GM12874 (cell line): Measurements from ENCODE around the gene CANT1.
A peak's percentile ranks its signal among the peaks of the same experiment; 100 is the strongest.

Experiments
- TF ChIP-seq, protein P1 (sequence below): IDR thresholded peaks from 2 replicates; pipeline ENCODE4 v1.5.1; 2011; ENCODE audit warnings: low read depth, mild to moderate bottlenecking, control low read depth, low read length, moderate library complexity; ENCODE audit not compliant: insufficient read depth

Gene CANT1

DNA sequence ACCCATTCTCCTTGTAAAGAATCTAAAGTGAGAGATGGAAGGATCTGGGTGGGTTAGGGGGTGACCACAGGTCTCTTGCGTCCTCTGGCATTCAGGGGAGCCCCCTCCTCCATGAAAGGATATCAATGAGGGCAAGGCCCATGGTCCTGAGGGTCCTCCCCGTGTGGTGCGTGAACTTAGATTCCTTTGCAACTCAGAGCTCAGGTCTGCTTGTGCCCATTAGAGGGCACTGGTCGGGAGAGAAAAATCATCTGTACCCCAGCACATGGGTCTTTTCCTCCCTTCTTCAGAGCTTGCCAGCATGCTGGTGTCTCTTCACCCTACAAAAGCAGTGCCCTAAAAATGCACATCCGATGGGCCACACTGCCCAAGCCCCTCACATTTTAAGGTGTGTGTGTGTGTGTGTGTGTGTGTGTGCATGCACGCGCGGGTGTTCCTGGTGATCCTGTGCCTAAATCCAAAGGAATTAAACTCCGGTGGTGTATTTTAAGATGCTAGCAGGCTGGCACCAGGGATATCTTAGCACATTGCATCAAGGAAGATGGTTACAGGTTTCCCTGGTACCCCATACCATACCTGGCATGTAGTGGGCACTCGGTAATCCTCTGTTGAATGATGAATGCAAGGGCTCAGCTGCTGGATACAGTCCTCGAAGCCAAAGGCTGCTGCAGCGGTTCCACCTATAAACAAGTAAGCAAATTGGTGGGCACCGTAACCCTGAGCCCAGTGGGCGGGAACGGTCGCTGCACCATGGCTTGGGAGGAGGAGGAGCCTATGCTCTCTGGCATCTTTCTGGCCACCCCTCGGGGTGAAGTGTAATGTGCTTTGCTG is 19.1 kb upstream of the CANT1 start:
- TF ChIP-seq, protein P1, sequence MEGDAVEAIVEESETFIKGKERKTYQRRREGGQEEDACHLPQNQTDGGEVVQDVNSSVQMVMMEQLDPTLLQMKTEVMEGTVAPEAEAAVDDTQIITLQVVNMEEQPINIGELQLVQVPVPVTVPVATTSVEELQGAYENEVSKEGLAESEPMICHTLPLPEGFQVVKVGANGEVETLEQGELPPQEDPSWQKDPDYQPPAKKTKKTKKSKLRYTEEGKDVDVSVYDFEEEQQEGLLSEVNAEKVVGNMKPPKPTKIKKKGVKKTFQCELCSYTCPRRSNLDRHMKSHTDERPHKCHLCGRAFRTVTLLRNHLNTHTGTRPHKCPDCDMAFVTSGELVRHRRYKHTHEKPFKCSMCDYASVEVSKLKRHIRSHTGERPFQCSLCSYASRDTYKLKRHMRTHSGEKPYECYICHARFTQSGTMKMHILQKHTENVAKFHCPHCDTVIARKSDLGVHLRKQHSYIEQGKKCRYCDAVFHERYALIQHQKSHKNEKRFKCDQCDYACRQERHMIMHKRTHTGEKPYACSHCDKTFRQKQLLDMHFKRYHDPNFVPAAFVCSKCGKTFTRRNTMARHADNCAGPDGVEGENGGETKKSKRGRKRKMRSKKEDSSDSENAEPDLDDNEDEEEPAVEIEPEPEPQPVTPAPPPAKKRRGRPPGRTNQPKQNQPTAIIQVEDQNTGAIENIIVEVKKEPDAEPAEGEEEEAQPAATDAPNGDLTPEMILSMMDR = no peak

DNA sequence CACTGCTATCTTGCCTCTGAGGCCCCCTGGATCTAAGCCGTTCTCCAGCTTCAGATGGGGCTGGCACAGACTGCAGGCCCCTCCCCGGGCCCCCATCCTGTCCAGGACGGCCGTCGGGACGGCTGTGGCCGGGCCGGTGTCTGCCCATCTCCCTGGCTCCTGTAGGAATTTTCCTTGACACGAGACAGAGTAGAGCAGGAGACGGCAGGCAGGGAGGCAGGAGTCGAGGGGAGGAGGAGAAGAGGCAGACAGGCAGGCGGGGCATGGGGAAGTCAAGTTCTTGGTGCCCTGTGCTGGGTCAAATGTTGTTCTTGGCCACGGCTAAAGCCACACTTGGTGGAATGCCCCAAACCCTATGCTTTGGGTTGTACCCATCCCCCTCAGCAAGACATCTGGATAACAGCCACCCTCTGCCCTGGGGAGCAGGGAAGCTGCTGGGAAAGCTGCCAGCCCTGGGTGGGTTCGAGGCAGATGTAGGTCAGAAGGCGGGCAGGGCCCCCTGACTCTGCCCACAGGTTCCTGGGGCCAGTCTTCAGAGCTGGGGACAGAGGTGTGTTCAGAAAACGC is 18.4 kb upstream of the CANT1 start:
- TF ChIP-seq, protein P1 = no peak

DNA sequence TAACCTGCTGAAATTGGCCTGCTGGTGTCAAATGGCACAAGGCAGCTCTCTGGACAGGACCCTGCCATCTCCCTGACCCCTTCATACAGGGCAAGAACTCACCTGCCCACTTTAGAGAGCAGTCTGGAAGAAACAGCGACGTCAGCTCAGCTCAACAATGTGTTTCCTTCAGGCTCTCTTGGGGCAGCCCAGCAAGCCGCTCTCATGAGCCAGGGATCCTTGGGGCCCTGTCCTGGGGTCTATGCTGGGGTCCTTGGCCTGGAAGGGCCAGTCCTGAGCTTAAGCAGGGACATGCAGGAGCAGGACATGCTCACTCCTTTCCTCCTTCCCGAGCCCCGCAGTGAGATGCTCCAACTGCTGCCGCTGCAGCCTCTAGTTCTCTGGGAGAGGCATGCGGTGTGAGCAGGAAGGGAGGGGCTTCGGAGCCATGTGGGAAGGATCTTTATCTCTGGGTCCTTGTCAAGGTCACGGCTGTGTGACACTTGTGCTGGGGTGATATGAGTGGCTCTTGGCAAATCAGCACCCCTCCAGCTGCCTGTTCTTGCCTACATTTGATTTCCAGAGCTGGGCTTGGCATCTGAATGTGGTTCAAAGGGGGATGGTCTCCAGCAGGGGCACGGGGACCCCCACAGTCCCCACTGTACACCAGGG is 17.8 kb upstream of the CANT1 start:
- TF ChIP-seq, protein P1 = no peak

DNA sequence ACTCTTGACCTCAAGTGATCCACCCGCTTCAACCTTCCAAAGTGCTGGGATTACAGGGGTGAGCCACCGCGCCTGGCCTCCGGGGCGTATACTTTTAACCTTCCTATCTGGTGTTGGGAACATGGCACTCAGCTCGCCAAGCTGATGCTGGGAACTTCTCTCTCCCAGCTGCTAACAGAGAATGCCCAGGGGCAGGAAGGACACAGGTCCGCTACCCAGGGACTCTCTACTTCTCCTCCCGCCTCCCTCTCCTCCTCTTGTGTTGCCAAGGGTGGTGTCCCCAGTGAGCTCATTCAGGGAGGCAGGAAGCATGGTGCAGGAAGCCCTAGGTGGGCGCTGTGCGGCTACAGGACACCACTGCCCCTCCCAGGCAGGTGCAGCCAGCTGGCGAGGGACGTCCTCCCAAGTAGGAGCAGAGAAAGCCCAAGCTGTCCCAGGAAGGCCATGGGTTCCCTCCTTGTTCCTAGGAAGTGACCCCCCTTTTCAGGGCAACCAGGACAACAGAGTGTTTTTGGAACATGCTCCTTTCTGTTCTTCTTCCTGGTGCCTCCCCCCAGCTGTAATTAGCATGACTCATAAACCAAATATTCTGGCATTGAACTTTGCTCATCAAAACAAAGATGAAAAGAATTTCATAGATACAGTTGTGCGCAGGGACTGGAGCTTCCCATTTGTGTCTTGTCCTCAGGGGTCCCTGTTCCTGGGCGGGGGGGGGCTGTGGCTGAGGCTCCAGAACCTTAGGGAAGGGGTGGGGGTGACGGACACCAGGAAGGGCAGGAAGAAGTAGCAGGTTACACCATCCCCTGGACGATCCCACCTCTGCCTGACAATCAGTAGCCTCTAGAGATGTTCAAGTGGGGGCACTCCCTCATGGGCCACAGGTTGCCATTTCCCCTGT is 17.1 kb upstream of the CANT1 start:
- TF ChIP-seq, protein P1 = no peak

- TF ChIP-seq, protein P1 = no peak
These were observed 15.6 kb upstream of the CANT1 start for GRCh38 chr17:79024901-79025737.

DNA sequence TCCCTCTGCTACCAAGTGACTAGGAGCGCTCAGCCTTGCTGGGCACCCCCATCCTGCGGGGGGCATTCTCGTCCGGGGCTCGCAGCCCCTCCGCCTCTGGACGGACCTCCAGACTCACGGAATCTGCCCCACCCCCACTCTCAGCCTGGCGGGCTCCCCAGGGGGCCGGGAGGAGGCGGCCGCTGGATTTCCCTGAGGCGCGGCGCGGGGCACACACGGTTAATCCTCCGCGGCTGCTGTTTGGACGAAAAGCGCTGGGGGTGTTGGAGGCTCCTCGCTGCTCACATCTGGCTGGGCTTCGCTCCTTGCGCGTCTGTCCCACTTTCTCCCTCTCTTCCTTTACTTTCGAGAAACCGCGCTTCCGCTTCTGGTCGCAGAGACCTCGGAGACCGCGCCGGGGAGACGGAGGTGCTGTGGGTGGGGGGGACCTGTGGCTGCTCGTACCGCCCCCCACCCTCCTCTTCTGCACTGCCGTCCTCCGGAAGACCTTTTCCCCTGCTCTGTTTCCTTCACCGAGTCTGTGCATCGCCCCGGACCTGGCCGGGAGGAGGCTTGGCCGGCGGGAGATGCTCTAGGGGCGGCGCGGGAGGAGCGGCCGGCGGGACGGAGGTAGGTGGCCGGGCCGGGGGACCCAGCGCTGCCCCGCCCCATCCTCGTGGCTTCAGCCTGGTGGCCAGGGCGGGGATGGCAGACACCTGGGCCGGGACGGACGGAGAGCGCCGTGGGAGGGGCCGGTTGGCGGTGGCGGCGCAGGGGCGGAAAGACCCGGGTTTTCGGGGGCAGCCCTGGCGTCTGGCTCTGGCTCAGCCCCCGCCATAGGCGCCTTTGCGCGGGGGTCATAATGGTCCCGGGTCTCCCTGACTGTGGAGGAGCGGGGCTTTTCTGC is 14.6 kb upstream of the CANT1 start, which contains the start of gene C1QTNF1:
Gene C1QTNF1 (plus strand): TSS at position 284 of the 886 bp plus-strand sequence. CDS start 19,800 bp downstream, outside the sequence.
- TF ChIP-seq, protein P1 = 0 out of 2 replicates have a peak, but pooled peaks have one; percentile 5
